WERI-Rb-1 (cell line): Measurements from ENCODE around the gene TBCB.

Experiments
- DNase-seq: peaks from one replicate; pipeline ENCODE4 v3.0.0-alpha.2; 2020
- H3K27ac ChIP-seq: fragments of 250-450 bp; sonication (Bioruptor Pico); 2 replicates; pipeline ENCODE4 v1.5.1; 2020; ENCODE audit warnings: mild to moderate bottlenecking, moderate library complexity
- H3K27me3 ChIP-seq: fragments of 250-450 bp; sonication (Bioruptor Pico); 2 replicates; pipeline ENCODE4 v1.5.1; 2021; ENCODE audit warnings: mild to moderate bottlenecking, low read depth, moderate library complexity; ENCODE audit not compliant: insufficient read depth, severe bottlenecking
- H3K36me3 ChIP-seq: fragments of 250-450 bp; sonication (Bioruptor Pico); 2 replicates; pipeline ENCODE4 v1.5.1; 2020; ENCODE audit warnings: mild to moderate bottlenecking, moderate library complexity
- H3K4me3 ChIP-seq: 2 replicates; pipeline ENCODE4 v1.5.1; 2011; ENCODE audit warnings: low read depth, mild to moderate bottlenecking, control low read depth, low read length
- H3K9me3 ChIP-seq: fragments of 250-450 bp; sonication (Bioruptor Pico); 2 replicates; pipeline ENCODE4 v1.5.1; 2021; ENCODE audit warnings: mild to moderate bottlenecking, moderate library complexity; ENCODE audit not compliant: severe bottlenecking
- TF ChIP-seq, protein P1 (sequence below): IDR thresholded peaks from 2 replicates; pipeline ENCODE4 v1.5.1; 2011; ENCODE audit warnings: low read depth, mild to moderate bottlenecking, control low read depth, inconsistent platforms, low read length

TBCB gene

DNA sequence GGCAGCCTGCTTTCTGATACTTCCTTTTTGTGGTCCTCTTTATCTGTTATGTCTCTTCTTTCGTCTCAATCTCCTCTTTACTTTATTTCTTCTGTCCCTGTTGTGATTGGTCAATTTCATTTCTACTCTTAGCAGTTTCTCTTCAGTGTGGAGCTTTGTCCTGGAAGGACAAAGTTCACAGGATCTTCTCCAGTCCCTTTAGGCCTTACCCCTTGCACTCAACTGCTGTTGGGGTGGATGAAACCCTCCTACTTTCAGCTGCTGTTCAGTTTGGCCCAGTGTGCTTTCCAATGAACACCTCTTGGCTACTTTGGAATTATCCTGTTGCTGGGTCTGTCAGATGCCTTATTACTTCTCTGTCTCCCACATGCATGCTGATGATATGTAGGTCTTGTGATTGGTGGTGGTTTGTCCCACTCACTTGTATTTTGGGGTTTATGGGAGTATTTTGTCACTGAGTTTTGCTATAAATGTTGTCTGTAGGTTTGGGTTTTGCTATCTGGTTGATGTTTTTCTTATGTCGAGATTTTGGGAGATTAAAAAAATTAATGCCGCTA lies 35.8 kb upstream of the TBCB start:
- TF ChIP-seq, protein P1, sequence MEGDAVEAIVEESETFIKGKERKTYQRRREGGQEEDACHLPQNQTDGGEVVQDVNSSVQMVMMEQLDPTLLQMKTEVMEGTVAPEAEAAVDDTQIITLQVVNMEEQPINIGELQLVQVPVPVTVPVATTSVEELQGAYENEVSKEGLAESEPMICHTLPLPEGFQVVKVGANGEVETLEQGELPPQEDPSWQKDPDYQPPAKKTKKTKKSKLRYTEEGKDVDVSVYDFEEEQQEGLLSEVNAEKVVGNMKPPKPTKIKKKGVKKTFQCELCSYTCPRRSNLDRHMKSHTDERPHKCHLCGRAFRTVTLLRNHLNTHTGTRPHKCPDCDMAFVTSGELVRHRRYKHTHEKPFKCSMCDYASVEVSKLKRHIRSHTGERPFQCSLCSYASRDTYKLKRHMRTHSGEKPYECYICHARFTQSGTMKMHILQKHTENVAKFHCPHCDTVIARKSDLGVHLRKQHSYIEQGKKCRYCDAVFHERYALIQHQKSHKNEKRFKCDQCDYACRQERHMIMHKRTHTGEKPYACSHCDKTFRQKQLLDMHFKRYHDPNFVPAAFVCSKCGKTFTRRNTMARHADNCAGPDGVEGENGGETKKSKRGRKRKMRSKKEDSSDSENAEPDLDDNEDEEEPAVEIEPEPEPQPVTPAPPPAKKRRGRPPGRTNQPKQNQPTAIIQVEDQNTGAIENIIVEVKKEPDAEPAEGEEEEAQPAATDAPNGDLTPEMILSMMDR: no peak
- Histone ChIP-seq H3K27me3 (no peaks in the 10 kb centered on the region), H3K36me3 (peaks cover 62% of the 10 kb centered on the region), H3K27ac (no peak overlapping the region), H3K9me3 (no peaks in the 10 kb centered on the region), H3K4me3 (no peak overlapping the region)
- DNase-seq: no peak

- no peak for DNase-seq
- TF ChIP-seq, protein P1: no peak
- H3K36me3 ChIP-seq: peaks cover 61% of the 10 kb centered on the region
- H3K27ac ChIP-seq: no peak overlapping the region
- no peak overlapping the region for H3K4me3 ChIP-seq
- H3K27me3 ChIP-seq: no peaks in the 10 kb centered on the region
- H3K9me3 ChIP-seq: no peaks in the 10 kb centered on the region
Measured at GRCh38 chr19:36081385-36081784, 33.9 kb upstream of the TBCB start.

DNA sequence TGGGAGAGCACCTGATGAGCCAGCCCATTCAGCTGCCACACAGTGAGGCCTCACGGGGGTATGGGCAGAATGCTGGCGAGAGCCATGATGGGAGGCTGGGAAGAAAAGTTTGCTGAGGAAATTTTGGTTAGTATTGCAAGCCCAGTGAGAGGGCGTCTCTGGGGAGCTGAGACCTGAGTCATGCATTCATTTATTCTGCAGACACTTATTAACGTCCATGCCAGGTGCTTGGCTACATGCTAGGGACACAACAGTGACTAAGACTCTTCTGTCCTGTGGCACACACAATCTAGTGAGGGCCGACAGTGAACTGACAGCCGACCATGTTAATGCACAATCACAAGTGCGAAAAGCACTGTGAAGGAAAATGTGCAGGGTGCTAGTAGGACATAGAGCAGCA lies 33.4 kb upstream of the TBCB start:
- peaks cover 64% of the 10 kb centered on the region for H3K36me3 ChIP-seq
- no peak for DNase-seq
- no peaks in the 10 kb centered on the region for H3K9me3 ChIP-seq
- no peak overlapping the region for H3K27ac ChIP-seq
- TF ChIP-seq, protein P1: no peak
- H3K4me3 ChIP-seq: no peak overlapping the region
- H3K27me3 ChIP-seq: no peaks in the 10 kb centered on the region

DNA sequence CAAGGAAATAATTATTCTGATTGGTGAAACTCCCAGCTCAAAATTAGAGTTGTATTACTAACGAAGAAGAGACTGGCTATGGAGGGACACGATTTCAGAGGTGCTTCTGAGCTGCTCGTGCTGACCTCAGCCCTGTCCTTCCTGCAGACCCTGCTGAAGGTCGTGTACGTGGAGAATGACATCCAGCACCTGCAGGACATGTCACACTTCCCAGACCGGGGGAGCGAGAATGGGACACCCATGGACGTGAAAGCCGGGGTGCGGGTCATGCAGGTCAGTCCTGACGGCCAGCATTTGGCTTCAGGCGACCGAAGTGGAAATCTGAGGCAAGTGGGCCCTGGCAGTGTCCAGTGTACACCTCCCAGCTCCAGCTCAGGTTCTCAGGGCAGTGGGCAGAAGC lies 32.4 kb upstream of the TBCB start:
- TF ChIP-seq, protein P1: no peak
- DNase-seq: no peak
- no peak overlapping the region for H3K4me3 ChIP-seq
- peaks cover 67% of the 10 kb centered on the region for H3K36me3 ChIP-seq
- H3K27ac ChIP-seq: no peak overlapping the region
- no peaks in the 10 kb centered on the region for H3K9me3 ChIP-seq
- H3K27me3 ChIP-seq: no peaks in the 10 kb centered on the region

GRCh38 chr19:36084231-36085009 lies 30.8 kb upstream of the TBCB start:
- H3K9me3 ChIP-seq: no peaks in the 10 kb centered on the region
- no peak for DNase-seq
- H3K36me3 ChIP-seq: peaks cover 73% of the 10 kb centered on the region
- no peak overlapping the region for H3K27ac ChIP-seq
- H3K27me3 ChIP-seq: no peaks in the 10 kb centered on the region
- TF ChIP-seq, protein P1: no peak
- no peak overlapping the region for H3K4me3 ChIP-seq
